Esophagus squamous epithelium (tissue), 4 donors: ENCODE data around the gene MBNL2.

Source experiments
- CTCF ChIP-seq, 6 experiments: fragments of 450-650 bp in 4 of 6; fragments of 200-600 bp in 2 of 6; sonication (generic) in 2 of 6; IDR thresholded peaks; one replicate each; pipeline ENCODE4 v1.5.1; 2016 to 2019; ENCODE audit warnings: antibody characterized with exemption in 6 of 6, mild to moderate bottlenecking in 4 of 6, moderate library complexity in 4 of 6
- POLR2A ChIP-seq, 4 donors: fragments of 450-650 bp; IDR thresholded peaks; one replicate each; pipeline ENCODE4 v1.6.1; 2017; ENCODE audit warnings: antibody characterized with exemption in 4 of 4, mild to moderate bottlenecking in 4 of 4, moderate library complexity in 3 of 4

GRCh38 chr13:97285221-97285955 is 63.3 kb downstream of the MBNL2 start:
- no peak for TF ChIP-seq POLR2A (IDR thresholded peaks at IDR 0.05)
- no peak for TF ChIP-seq CTCF (IDR thresholded peaks at IDR 0.05)
